H9 (cell line): Measurements from ENCODE around the gene STAB1. TPM values are rescaled to one million over a fixed set of nuclear protein-coding genes. Genes with fewer than 3 reads are reported as not detected.

Source experiments
- DNase-seq: peaks from one replicate; pipeline ENCODE4 v3.0.0-alpha.2; 2017
- H2AFZ ChIP-seq: one replicate; pipeline ENCODE4 v1.6.1; 2013; ENCODE audit warnings: mild to moderate bottlenecking, low read length, control low read depth, moderate library complexity
- H2AK5ac ChIP-seq: 2 replicates; pipeline ENCODE4 v1.6.1; 2013; ENCODE audit warnings: low read length, control low read depth, mixed read lengths; ENCODE audit not compliant: insufficient read length
- H2BK120ac ChIP-seq: one replicate; pipeline ENCODE4 v1.6.1; 2013; ENCODE audit warnings: low read depth, mild to moderate bottlenecking, low read length, control low read depth, inconsistent platforms; ENCODE audit not compliant: poor library complexity, severe bottlenecking
- H2BK12ac ChIP-seq: 2 replicates; pipeline ENCODE4 v1.6.1; 2013; ENCODE audit warnings: low read length, control low read depth, mixed read lengths, low read depth; ENCODE audit not compliant: insufficient read length
- H2BK15ac ChIP-seq: 2 replicates; pipeline ENCODE4 v1.6.1; 2013; ENCODE audit warnings: low read depth, low read length, control low read depth
- H2BK20ac ChIP-seq: one replicate; pipeline ENCODE4 v1.6.1; 2013; ENCODE audit warnings: low read depth, mild to moderate bottlenecking, low read length, control low read depth, inconsistent platforms; ENCODE audit not compliant: poor library complexity, severe bottlenecking
- H2BK5ac ChIP-seq: 2 replicates; pipeline ENCODE4 v1.6.1; 2013; ENCODE audit warnings: low read length, control low read depth, mixed read lengths; ENCODE audit not compliant: insufficient read length
- H3K14ac ChIP-seq: 2 replicates; pipeline ENCODE4 v1.6.1; 2013; ENCODE audit warnings: low read length, control low read depth; ENCODE audit not compliant: insufficient read depth
- H3K18ac ChIP-seq: 2 replicates; pipeline ENCODE4 v1.6.1; 2013; ENCODE audit warnings: low read depth, mild to moderate bottlenecking, mixed read lengths, low read length, control low read depth; ENCODE audit not compliant: insufficient read length
- H3K23ac ChIP-seq: 2 replicates; pipeline ENCODE4 v1.6.1; 2013; ENCODE audit warnings: low read length, control low read depth, mixed read lengths, low read depth; ENCODE audit not compliant: insufficient read length
- H3K23me2 ChIP-seq: 2 replicates; pipeline ENCODE4 v1.6.1; 2013; ENCODE audit warnings: low read depth, mild to moderate bottlenecking, mixed read lengths, low read length, control low read depth; ENCODE audit not compliant: insufficient read length, poor library complexity, severe bottlenecking
- H3K27ac ChIP-seq: 2 replicates; pipeline ENCODE4 v1.5.1; 2013; ENCODE audit warnings: low read length, control low read depth, mixed read lengths, low read depth; ENCODE audit not compliant: insufficient read length
- H3K27me3 ChIP-seq: 2 replicates; pipeline ENCODE4 v1.6.1; 2013; ENCODE audit warnings: low read length, control low read depth, inconsistent platforms; ENCODE audit not compliant: insufficient read depth
- H3K4ac ChIP-seq: 2 replicates; pipeline ENCODE4 v1.6.1; 2013; ENCODE audit warnings: low read depth, mild to moderate bottlenecking, control low read depth, inconsistent platforms, low read length, moderate library complexity
- H3K4me1 ChIP-seq: 2 replicates; pipeline ENCODE4 v1.6.1; 2013; ENCODE audit warnings: low read length, control low read depth, inconsistent platforms; ENCODE audit not compliant: insufficient read depth
- H3K4me2 ChIP-seq: 2 replicates; pipeline ENCODE4 v1.6.1; 2013; ENCODE audit warnings: low read length, control low read depth, mixed read lengths; ENCODE audit not compliant: insufficient read length, insufficient read depth
- H3K56ac ChIP-seq: 2 replicates; pipeline ENCODE4 v1.6.1; 2013; ENCODE audit warnings: low read depth, mild to moderate bottlenecking, mixed read lengths, low read length, control low read depth; ENCODE audit not compliant: insufficient read length
- H3K79me1 ChIP-seq: 2 replicates; pipeline ENCODE4 v1.6.1; 2013; ENCODE audit warnings: low read depth, mild to moderate bottlenecking, moderate library complexity, low read length, control low read depth, inconsistent platforms; ENCODE audit not compliant: insufficient read depth, poor library complexity, severe bottlenecking
- H3K79me2 ChIP-seq: 2 replicates; pipeline ENCODE4 v1.6.1; 2013; ENCODE audit warnings: low read length, control low read depth, inconsistent platforms; ENCODE audit not compliant: insufficient read depth
- H3K9ac ChIP-seq: 2 replicates; pipeline ENCODE4 v1.6.1; 2013; ENCODE audit warnings: low read length, control low read depth, mixed read lengths; ENCODE audit not compliant: insufficient read length; ENCODE audit errors: extremely low read depth
- H3K9me3 ChIP-seq: one replicate; pipeline ENCODE4 v1.6.1; 2013; ENCODE audit warnings: low read depth, low read length, inconsistent platforms; ENCODE audit not compliant: control insufficient read depth
- H3T11ph ChIP-seq: one replicate; pipeline ENCODE4 v1.6.1; 2013; ENCODE audit warnings: mild to moderate bottlenecking, low read length, control low read depth, inconsistent platforms
- H4K20me1 ChIP-seq: one replicate; pipeline ENCODE4 v1.6.1; 2013; ENCODE audit not compliant: control insufficient read depth, insufficient read length, insufficient read depth
- H4K5ac ChIP-seq: 2 replicates; pipeline ENCODE4 v1.6.1; 2013; ENCODE audit warnings: low read depth, mild to moderate bottlenecking, mixed read lengths, low read length, control low read depth; ENCODE audit not compliant: insufficient read length
- H4K8ac ChIP-seq: replicated peaks from 2 replicates; pipeline ENCODE4 v1.6.1; 2013; ENCODE audit warnings: low read length, control low read depth, mixed read lengths, low read depth; ENCODE audit not compliant: insufficient read length
- H4K91ac ChIP-seq: 2 replicates; pipeline ENCODE4 v1.6.1; 2013; ENCODE audit warnings: low read depth, mild to moderate bottlenecking, moderate library complexity, mixed read lengths, low read length, control low read depth; ENCODE audit not compliant: insufficient read length
- H3K27ac Mint-ChIP-seq, 3 experiments: 2 replicates in 2 of 3; 3 replicates in 1 of 3; pipeline ENCODE4 v1.8.0; 2020 to 2021; ENCODE audit warnings: mixed read lengths in 3 of 3, mild to moderate bottlenecking in 1 of 3, moderate library complexity in 1 of 3
- H3K27me3 Mint-ChIP-seq: 2 replicates; pipeline ENCODE4 v1.8.0; 2021; ENCODE audit warnings: low read depth, mild to moderate bottlenecking, moderate library complexity, mixed read lengths
- H3K36me3 Mint-ChIP-seq, 3 experiments: 2 replicates in 2 of 3; 3 replicates in 1 of 3; pipeline ENCODE4 v1.8.0; 2020 to 2021; ENCODE audit warnings: low read depth in 3 of 3, mixed read lengths in 3 of 3; ENCODE audit not compliant: insufficient read depth in 1 of 3
- H3K4me1 Mint-ChIP-seq, 2 experiments: 2 replicates each; pipeline ENCODE4 v1.8.0; 2020; ENCODE audit warnings: mixed read lengths in 2 of 2
- H3K4me3 Mint-ChIP-seq, 2 experiments: 2 replicates in 1 of 2; 3 replicates in 1 of 2; pipeline ENCODE4 v1.8.0; 2020 to 2021; ENCODE audit warnings: mild to moderate bottlenecking in 2 of 2, mixed read lengths in 2 of 2, moderate library complexity in 1 of 2
- H3K9me3 Mint-ChIP-seq, 2 experiments: 2 replicates in 1 of 2; 3 replicates in 1 of 2; pipeline ENCODE4 v1.8.0; 2020; ENCODE audit warnings: mild to moderate bottlenecking in 2 of 2, mixed read lengths in 2 of 2, moderate library complexity in 1 of 2
- WGBS: extraction: QIAGEN DNeasy Blood & Tissue Kit; methylation state at CpG from one replicate; pipeline ENCODE4 v1.1.7; 2013; ENCODE audit warnings: missing lambda C conversion rate, low lambda C conversion rate, mixed read lengths; ENCODE audit not compliant: insufficient read length; ENCODE audit errors: extremely low coverage; 5-methylcytosine and 5-hydroxymethylcytosine counted together
- total RNA-seq: library from RNA; stranded (reverse); gene quantifications from 2 replicates; pipeline ENCODE4 v1.2.1, GENCODE V29; 2021
- TF ChIP-seq, protein P1 (sequence below): fragments of 200-600 bp; sonication (generic); conservative IDR thresholded peaks from 3 replicates; pipeline ENCODE4 v1.8.0; 2021; ENCODE audit warnings: antibody characterized with exemption, mild to moderate bottlenecking

Gene STAB1
- total RNA-seq, 1 experiment from 2014 or later, result 1.5 TPM

- Histone ChIP-seq H3K79me1 (no peaks in the 10 kb centered on the region), H4K20me1 (no peaks in the 10 kb centered on the region), H3K23me2 (no peaks in the 10 kb centered on the region), H4K5ac (no peak overlapping the region), H3K56ac (no peak overlapping the region), H3K27ac (no peak overlapping the region), H3K14ac (no peak overlapping the region), H3K4me1 (no peaks in the 10 kb centered on the region; the same call in 1 of the 2 replicates), H3T11ph (no peak overlapping the region), H2BK5ac (no peak overlapping the region), H2AFZ (no peak overlapping the region), H2BK15ac (no peak overlapping the region), H3K79me2 (no peaks in the 10 kb centered on the region), H2AK5ac (no peak overlapping the region), H3K23ac (no peak overlapping the region), H3K9me3 (no peaks in the 10 kb centered on the region), H3K4me2 (no peak overlapping the region), H2BK20ac (no peak overlapping the region), H4K8ac (no peak overlapping the region), H3K18ac (no peak overlapping the region), H3K9ac (no peak overlapping the region), H3K4ac (no peak overlapping the region), H2BK12ac (no peak overlapping the region), H4K91ac (no peak overlapping the region), H2BK120ac (no peak overlapping the region), H3K27me3 (no peaks in the 10 kb centered on the region)
- no peak overlapping the region for H3K4me3 Mint-ChIP-seq
- TF ChIP-seq, protein P1, sequence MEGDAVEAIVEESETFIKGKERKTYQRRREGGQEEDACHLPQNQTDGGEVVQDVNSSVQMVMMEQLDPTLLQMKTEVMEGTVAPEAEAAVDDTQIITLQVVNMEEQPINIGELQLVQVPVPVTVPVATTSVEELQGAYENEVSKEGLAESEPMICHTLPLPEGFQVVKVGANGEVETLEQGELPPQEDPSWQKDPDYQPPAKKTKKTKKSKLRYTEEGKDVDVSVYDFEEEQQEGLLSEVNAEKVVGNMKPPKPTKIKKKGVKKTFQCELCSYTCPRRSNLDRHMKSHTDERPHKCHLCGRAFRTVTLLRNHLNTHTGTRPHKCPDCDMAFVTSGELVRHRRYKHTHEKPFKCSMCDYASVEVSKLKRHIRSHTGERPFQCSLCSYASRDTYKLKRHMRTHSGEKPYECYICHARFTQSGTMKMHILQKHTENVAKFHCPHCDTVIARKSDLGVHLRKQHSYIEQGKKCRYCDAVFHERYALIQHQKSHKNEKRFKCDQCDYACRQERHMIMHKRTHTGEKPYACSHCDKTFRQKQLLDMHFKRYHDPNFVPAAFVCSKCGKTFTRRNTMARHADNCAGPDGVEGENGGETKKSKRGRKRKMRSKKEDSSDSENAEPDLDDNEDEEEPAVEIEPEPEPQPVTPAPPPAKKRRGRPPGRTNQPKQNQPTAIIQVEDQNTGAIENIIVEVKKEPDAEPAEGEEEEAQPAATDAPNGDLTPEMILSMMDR, result no peak
- no peaks in the 10 kb centered on the region for H3K36me3 Mint-ChIP-seq
- H3K27me3 Mint-ChIP-seq, result no peaks in the 10 kb centered on the region; the same call in 1 of the 2 replicates
- no CpG with 5 or more reads among the region's 11 CpGs for WGBS
- no peaks in the 10 kb centered on the region for H3K9me3 Mint-ChIP-seq
- DNase-seq, result no peak
- no peak overlapping the region; a peak in 1 of 7 replicates for H3K27ac Mint-ChIP-seq
- peaks cover 14 to 27% of the 10 kb centered on the region in 2 experiments for H3K4me1 Mint-ChIP-seq
These were observed 7.7 kb downstream of the STAB1 start for GRCh38 chr3:52502808-52503350.
